DOHH2 (cell line): ENCODE data around the gene ROBO1.

Experiments used
- H3F3A ChIP-seq: fragments of 200-600 bp; sonication (generic), shearing (Covaris generic); 2 replicates; pipeline ENCODE4 v1.6.0; 2016; ENCODE audit warnings: antibody characterized with exemption, mild to moderate bottlenecking; ENCODE audit not compliant: control insufficient read depth, insufficient read depth
- H3K27ac ChIP-seq: fragments of 200-600 bp; sonication (generic); 2 replicates; pipeline ENCODE4 v1.5.1; 2014; ENCODE audit warnings: low read depth, mild to moderate bottlenecking, low read length, moderate library complexity
- H3K27me3 ChIP-seq: fragments of 200-600 bp; sonication (generic); 2 replicates; pipeline ENCODE4 v1.6.1; 2014; ENCODE audit warnings: mild to moderate bottlenecking, low read length, mixed read lengths; ENCODE audit not compliant: control insufficient read depth
- H3K36me3 ChIP-seq: fragments of 200-600 bp; sonication (generic); 2 replicates; pipeline ENCODE4 v1.6.1; 2014; ENCODE audit warnings: mild to moderate bottlenecking, low read length, moderate library complexity, mixed read lengths; ENCODE audit not compliant: control insufficient read depth
- H3K4me1 ChIP-seq: fragments of 200-600 bp; sonication (generic); 2 replicates; pipeline ENCODE4 v1.6.1; 2014; ENCODE audit warnings: mild to moderate bottlenecking, low read length, mixed read lengths; ENCODE audit not compliant: control insufficient read depth
- H3K4me2 ChIP-seq: fragments of 200-600 bp; sonication (generic); 2 replicates; pipeline ENCODE4 v1.6.0; 2014; ENCODE audit warnings: mild to moderate bottlenecking, low read length, moderate library complexity
- H3K4me3 ChIP-seq: fragments of 200-600 bp; sonication (generic); 2 replicates; pipeline ENCODE4 v1.5.1; 2014; ENCODE audit warnings: mild to moderate bottlenecking, low read length, mixed read lengths
- H3K79me2 ChIP-seq: fragments of 200-600 bp; sonication (generic); 2 replicates; pipeline ENCODE4 v1.6.1; 2014; ENCODE audit warnings: mild to moderate bottlenecking, low read length, mixed read lengths; ENCODE audit not compliant: control insufficient read depth
- H3K9me2 ChIP-seq: fragments of 200-600 bp; sonication (generic); replicated peaks from 2 replicates; pipeline ENCODE4 v1.6.1; 2014; ENCODE audit warnings: mild to moderate bottlenecking, low read length, mixed read lengths; ENCODE audit not compliant: control insufficient read depth
- H3K9me3 ChIP-seq: fragments of 200-600 bp; sonication (generic); 2 replicates; pipeline ENCODE4 v1.6.1; 2014; ENCODE audit warnings: antibody characterized with exemption, low read length, mixed read lengths; ENCODE audit not compliant: control insufficient read depth, insufficient read depth
- H4K20me1 ChIP-seq: fragments of 200-600 bp; sonication (generic); 2 replicates; pipeline ENCODE4 v1.6.0; 2014; ENCODE audit warnings: low read depth, mild to moderate bottlenecking, antibody characterized with exemption, low read length, moderate library complexity; ENCODE audit not compliant: control insufficient read depth, insufficient read depth
- CTCF ChIP-seq: fragments of 200-600 bp; sonication (generic); IDR thresholded peaks from one replicate; pipeline ENCODE4 v1.5.1; 2014; ENCODE audit warnings: antibody characterized with exemption, mild to moderate bottlenecking, low read depth, low read length; ENCODE audit not compliant: poor library complexity, severe bottlenecking
- EZH2phosphoT487 ChIP-seq: fragments of 200-600 bp; sonication (generic); IDR thresholded peaks from 2 replicates; pipeline ENCODE4 v1.6.1; 2017; ENCODE audit warnings: borderline replicate concordance, mild to moderate bottlenecking, antibody characterized with exemption, low read length, moderate library complexity, mixed read lengths

ROBO1 gene

GRCh38 chr3:79564192-79564591 lies 203.6 kb downstream of the ROBO1 start:
- H3K36me3 ChIP-seq = no peaks in the 10 kb centered on the region
- no peaks in the 10 kb centered on the region for H3K4me1 ChIP-seq
- H3K9me2 ChIP-seq = no peaks in the 10 kb centered on the region
- TF ChIP-seq EZH2phosphoT487 = no peak
- no peak for TF ChIP-seq CTCF
- H3K27ac ChIP-seq = no peak overlapping the region
- no peaks in the 10 kb centered on the region for H3K27me3 ChIP-seq
- H3K79me2 ChIP-seq = no peaks in the 10 kb centered on the region
- no peaks in the 10 kb centered on the region for H3K9me3 ChIP-seq
- no peaks in the 10 kb centered on the region for H3F3A ChIP-seq
- no peak overlapping the region for H3K4me2 ChIP-seq
- no peak overlapping the region for H3K4me3 ChIP-seq
- H4K20me1 ChIP-seq = no peaks in the 10 kb centered on the region

DNA sequence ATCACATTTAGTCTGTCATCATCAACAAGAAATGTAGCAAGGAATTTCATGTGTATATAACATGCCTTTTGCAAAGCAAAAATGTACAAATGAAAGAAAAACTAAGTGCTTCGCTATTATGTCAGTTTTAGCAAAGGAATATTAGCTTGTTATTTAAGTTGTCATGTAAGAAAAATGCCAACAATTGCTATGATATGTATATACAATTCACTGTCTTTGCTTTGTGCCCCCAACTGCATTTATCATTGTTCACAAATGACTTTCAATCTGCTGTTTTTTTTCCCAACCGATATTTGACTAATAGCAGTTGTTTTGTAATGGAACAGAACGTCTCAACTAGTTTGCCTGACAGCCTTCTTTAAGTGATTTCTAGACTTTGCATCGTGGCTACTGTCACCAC lies 207.1 kb downstream of the ROBO1 start:
- Histone ChIP-seq H3K9me3 (no peaks in the 10 kb centered on the region), H3K36me3 (no peaks in the 10 kb centered on the region), H4K20me1 (no peaks in the 10 kb centered on the region), H3K4me1 (no peaks in the 10 kb centered on the region), H3K79me2 (no peaks in the 10 kb centered on the region), H3K4me3 (no peak overlapping the region), H3K9me2 (no peaks in the 10 kb centered on the region), H3K27me3 (no peaks in the 10 kb centered on the region), H3F3A (no peaks in the 10 kb centered on the region), H3K4me2 (no peak overlapping the region), H3K27ac (no peak overlapping the region)
- TF ChIP-seq EZH2phosphoT487 (no peak), CTCF (no peak)

DNA sequence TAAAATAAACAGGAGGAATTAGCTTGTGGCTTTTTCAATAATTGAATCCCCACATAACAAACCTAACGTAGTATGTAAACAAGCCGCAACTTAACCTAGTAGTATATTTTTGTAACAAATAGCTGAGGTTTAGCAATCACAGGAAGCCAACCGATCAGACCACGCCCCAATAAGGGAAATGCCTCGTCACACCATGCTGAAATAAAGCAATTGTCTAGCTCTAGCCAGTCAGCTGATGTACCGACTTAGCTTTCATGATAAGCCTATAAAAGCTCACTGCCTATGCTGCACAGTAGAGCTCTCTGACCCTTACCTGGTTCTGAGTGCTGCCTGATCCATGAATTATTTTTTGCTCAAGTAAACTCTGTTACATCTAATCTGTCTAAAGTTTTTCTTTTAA lies 208.9 kb downstream of the ROBO1 start:
- TF ChIP-seq CTCF = no peak
- TF ChIP-seq EZH2phosphoT487 = no peak
- Histone ChIP-seq H3K9me2 (no peaks in the 10 kb centered on the region), H3F3A (no peaks in the 10 kb centered on the region), H3K9me3 (no peaks in the 10 kb centered on the region), H3K4me3 (no peak overlapping the region), H4K20me1 (no peaks in the 10 kb centered on the region), H3K27me3 (no peaks in the 10 kb centered on the region), H3K4me2 (no peak overlapping the region), H3K36me3 (no peaks in the 10 kb centered on the region), H3K79me2 (no peaks in the 10 kb centered on the region), H3K4me1 (no peaks in the 10 kb centered on the region), H3K27ac (no peak overlapping the region)

DNA sequence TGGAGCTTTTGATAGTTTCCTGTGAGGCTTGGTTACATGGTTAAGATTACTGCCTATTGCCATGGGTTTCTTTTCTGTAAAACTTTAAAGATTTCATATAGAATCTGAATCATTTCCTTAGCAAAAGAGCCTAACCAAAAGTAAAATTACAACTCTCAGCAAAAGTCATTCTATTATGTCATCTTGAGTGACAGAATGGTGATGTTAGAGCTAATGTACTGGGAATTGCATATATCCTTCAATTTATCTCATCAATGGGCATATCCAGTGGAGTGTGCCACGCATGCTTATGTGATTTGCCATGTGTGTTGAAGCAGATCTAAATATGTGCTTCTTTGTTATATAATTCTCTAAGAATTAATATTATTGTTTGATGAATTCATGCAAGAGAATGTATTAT lies 212.1 kb downstream of the ROBO1 start:
- no peaks in the 10 kb centered on the region for H3K9me3 ChIP-seq
- no peak overlapping the region for H3K4me3 ChIP-seq
- H4K20me1 ChIP-seq = no peaks in the 10 kb centered on the region
- H3K4me1 ChIP-seq = no peaks in the 10 kb centered on the region
- H3K27ac ChIP-seq = no peak overlapping the region
- H3K9me2 ChIP-seq = no peaks in the 10 kb centered on the region
- TF ChIP-seq CTCF (no peak), EZH2phosphoT487 (no peak)
- no peaks in the 10 kb centered on the region for H3K79me2 ChIP-seq
- H3K27me3 ChIP-seq = no peaks in the 10 kb centered on the region
- no peak overlapping the region for H3K4me2 ChIP-seq
- no peaks in the 10 kb centered on the region for H3K36me3 ChIP-seq
- H3F3A ChIP-seq = no peaks in the 10 kb centered on the region
